ENCODE results near the gene BAZ2B.

GRCh38 chr2:159546716-159547430 is 69.5 kb downstream of the BAZ2B start:
- no peak for TF ChIP-seq CTCF (IDR thresholded peaks at IDR 0.05; ENCODE audit: borderline replicate concordance, extremely low read depth, low read length, poor library complexity, severe bottlenecking)
- no peak for TF ChIP-seq EZH2 (IDR thresholded peaks at IDR 0.05; ENCODE audit: borderline replicate concordance, low read depth, low read length, severe bottlenecking)
